Tibial nerve (tissue), 4 donors: Measurements from ENCODE around the gene CCDC91. TPM values are rescaled to one million over a fixed set of nuclear protein-coding genes. Genes with fewer than 3 reads are reported as not detected.

Experiments used
- DNase-seq, 2 donors: peaks; one replicate each; pipeline ENCODE4 v3.0.0-alpha.2; 2019; ENCODE audit warnings: low spot score in 2 of 2
- H3K27ac ChIP-seq, 4 donors: fragments of 200-600 bp; sonication (generic) in 3 of 4; one replicate each; pipeline ENCODE4 v1.5.1; 2017 to 2019; ENCODE audit warnings: mild to moderate bottlenecking in 1 of 4
- H3K27me3 ChIP-seq, 2 donors: fragments of 200-600 bp; sonication (generic) in 1 of 2; one replicate each; pipeline versions ENCODE4 v1.5.1 to v1.6.0; 2017 to 2019
- H3K36me3 ChIP-seq, 3 donors: fragments of 200-600 bp; sonication (generic); one replicate each; pipeline ENCODE4 v1.5.1; 2018 to 2019
- H3K4me1 ChIP-seq, 4 donors: fragments of 200-600 bp; sonication (generic) in 3 of 4; one replicate each; pipeline ENCODE4 v1.5.1; 2017 to 2019
- H3K4me3 ChIP-seq, 4 donors: fragments of 200-600 bp; sonication (generic) in 3 of 4; one replicate each; pipeline ENCODE4 v1.5.1; 2017 to 2019; ENCODE audit warnings: mild to moderate bottlenecking in 1 of 4, moderate library complexity in 1 of 4
- H3K9me3 ChIP-seq, 4 donors: fragments of 200-600 bp; sonication (generic) in 3 of 4; one replicate each; pipeline ENCODE4 v1.5.1; 2017 to 2019
- CTCF ChIP-seq, 5 experiments: fragments of 200-600 bp in 3 of 5; fragments of 450-650 bp in 2 of 5; sonication (generic) in 3 of 5; IDR thresholded peaks; one replicate each; pipeline ENCODE4 v1.5.1; 2016 to 2019; ENCODE audit warnings: antibody characterized with exemption in 5 of 5, mild to moderate bottlenecking in 3 of 5, moderate library complexity in 2 of 5
- EP300 ChIP-seq, 2 donors: sonication (generic); formaldehyde crosslinking; IDR thresholded peaks; one replicate each; pipeline ENCODE4 v1.6.1; 2017; ENCODE audit warnings: antibody characterized with exemption in 2 of 2, mild to moderate bottlenecking in 1 of 2
- POLR2A ChIP-seq, 2 donors: fragments of 450-650 bp; IDR thresholded peaks; one replicate each; pipeline ENCODE4 v1.6.1; 2017; ENCODE audit warnings: antibody characterized with exemption in 2 of 2, mild to moderate bottlenecking in 2 of 2, moderate library complexity in 2 of 2
- WGBS, 2 donors: methylation state at CpG; one replicate each; pipeline ENCODE4 v1.1.5; 2018; 5-methylcytosine and 5-hydroxymethylcytosine counted together
- total RNA-seq, 4 donors: library from RNA; depleted of rRNA; stranded (reverse); fragments of >200 nt; gene quantifications; one replicate each; pipeline ENCODE4 v1.1.0, GENCODE V29; 2016

The CCDC91 gene
- total RNA-seq, 4 donors from 2014 or later: 39.0 to 76.5 (median 44.0) TPM

- no peak for TF ChIP-seq EP300 (IDR thresholded peaks at IDR 0.05)
- TF ChIP-seq POLR2A (IDR thresholded peaks at IDR 0.05): no peak
- no peak for TF ChIP-seq CTCF (IDR thresholded peaks at IDR 0.05)
- no peak overlapping the region for H3K4me3 ChIP-seq
- H3K27me3 ChIP-seq: no peaks in the 10 kb centered on the region
- 97 to 98% methylated on average over 1 of the region's 1 CpG for WGBS, 2 donors
- H3K4me1 ChIP-seq: no peaks in the 10 kb centered on the region
- no peak for DNase-seq
- H3K27ac ChIP-seq: no peak overlapping the region
- H3K36me3 ChIP-seq: peaks cover 0 to 35% (median 0%) of the 10 kb centered on the region in 3 donors
- peaks cover 0 to 28% (median 13%) of the 10 kb centered on the region in 4 donors for H3K9me3 ChIP-seq
Measured at GRCh38 chr12:28269851-28270250, 79.6 kb downstream of the CCDC91 start.

DNA sequence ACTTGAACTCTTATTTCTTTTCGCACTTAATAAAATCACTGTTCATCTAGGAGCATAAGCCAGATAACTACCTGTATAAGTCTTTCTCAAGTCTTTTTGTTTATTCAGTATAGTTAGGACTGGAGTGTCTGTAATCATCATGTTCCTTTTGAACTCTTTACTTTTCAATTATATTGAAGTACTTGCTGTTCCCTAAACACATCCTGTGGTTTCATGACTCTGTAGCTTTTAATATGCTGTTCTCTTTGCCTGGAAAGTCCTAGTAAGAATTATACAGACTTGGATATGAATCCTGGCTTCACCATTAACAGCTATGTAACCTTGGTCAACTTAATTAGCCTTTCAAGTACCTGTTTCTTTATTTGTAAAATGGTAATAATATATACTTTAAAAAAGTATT, 88.2 kb downstream of the CCDC91 start:
- Histone ChIP-seq H3K27me3 (no peaks in the 10 kb centered on the region), H3K36me3 (peaks cover 0 to 13% (median 0%) of the 10 kb centered on the region in 3 donors), H3K27ac (no peak overlapping the region), H3K4me3 (no peak overlapping the region), H3K4me1 (no peaks in the 10 kb centered on the region), H3K9me3 (peaks cover 0 to 15% (median 3%) of the 10 kb centered on the region in 4 donors)
- TF ChIP-seq EP300 (IDR thresholded peaks at IDR 0.05) (no peak), POLR2A (IDR thresholded peaks at IDR 0.05) (no peak), CTCF (IDR thresholded peaks at IDR 0.05) (no peak)
- 98 to 100% methylated on average over 1 of the region's 1 CpG for WGBS, 2 donors
- DNase-seq: no peak

DNA sequence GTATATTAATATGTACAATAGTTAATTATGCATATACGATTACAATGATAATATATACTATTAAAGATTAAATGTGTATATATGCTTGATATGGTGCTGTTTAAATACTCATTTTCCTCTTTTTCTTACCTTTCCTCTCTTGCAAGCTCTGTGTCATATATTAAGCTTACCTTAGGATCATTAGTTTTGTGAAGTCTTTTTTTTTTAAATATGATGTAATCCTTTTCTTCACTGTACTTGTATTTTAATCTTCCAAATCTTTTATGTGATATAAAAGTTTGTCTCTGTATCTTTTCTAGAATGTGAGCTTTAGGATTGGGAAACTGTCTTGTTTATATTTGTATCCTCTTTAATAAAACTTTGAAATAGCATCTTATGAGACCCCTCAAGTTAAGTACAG, 88.7 kb downstream of the CCDC91 start:
- Histone ChIP-seq H3K4me1 (no peaks in the 10 kb centered on the region), H3K36me3 (peaks cover 0 to 13% (median 0%) of the 10 kb centered on the region in 3 donors), H3K27ac (no peak overlapping the region), H3K9me3 (peaks cover 0 to 18% (median 3%) of the 10 kb centered on the region in 4 donors), H3K27me3 (no peaks in the 10 kb centered on the region), H3K4me3 (no peak overlapping the region)
- DNase-seq: no peak
- 95 to 98% methylated on average over 1 of the region's 1 CpG for WGBS, 2 donors
- no peak for TF ChIP-seq POLR2A (IDR thresholded peaks at IDR 0.05)
- TF ChIP-seq EP300 (IDR thresholded peaks at IDR 0.05): no peak
- no peak for TF ChIP-seq CTCF (IDR thresholded peaks at IDR 0.05)

DNA sequence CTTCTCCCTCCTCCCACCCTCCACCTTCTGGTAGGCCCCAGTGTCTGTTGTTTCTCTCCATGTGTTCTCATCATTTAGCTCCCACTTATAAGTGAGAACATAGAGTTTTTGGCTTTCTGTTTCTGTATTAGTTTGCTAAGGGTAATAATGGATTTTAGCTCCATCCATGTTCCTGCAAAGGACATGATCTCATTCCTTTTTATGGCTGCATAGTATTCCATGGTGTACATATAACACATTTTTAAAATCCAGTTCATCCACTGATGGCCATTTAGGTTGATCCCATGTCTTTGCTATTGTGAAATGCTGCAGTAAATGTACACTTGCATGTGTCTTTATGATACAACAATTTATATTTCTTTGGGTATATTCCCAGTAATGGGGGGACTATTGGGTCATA, 96.1 kb downstream of the CCDC91 start:
- no peak for TF ChIP-seq EP300 (IDR thresholded peaks at IDR 0.05)
- no peak for TF ChIP-seq CTCF (IDR thresholded peaks at IDR 0.05)
- TF ChIP-seq POLR2A (IDR thresholded peaks at IDR 0.05): no peak
- Histone ChIP-seq H3K27ac (no peak overlapping the region), H3K4me3 (no peak overlapping the region), H3K4me1 (no peaks in the 10 kb centered on the region), H3K9me3 (peaks cover 0 to 50% (median 16%) of the 10 kb centered on the region in 4 donors), H3K27me3 (no peaks in the 10 kb centered on the region), H3K36me3 (peaks cover 0 to 22% (median 0%) of the 10 kb centered on the region in 3 donors)
- DNase-seq: no peak

DNA sequence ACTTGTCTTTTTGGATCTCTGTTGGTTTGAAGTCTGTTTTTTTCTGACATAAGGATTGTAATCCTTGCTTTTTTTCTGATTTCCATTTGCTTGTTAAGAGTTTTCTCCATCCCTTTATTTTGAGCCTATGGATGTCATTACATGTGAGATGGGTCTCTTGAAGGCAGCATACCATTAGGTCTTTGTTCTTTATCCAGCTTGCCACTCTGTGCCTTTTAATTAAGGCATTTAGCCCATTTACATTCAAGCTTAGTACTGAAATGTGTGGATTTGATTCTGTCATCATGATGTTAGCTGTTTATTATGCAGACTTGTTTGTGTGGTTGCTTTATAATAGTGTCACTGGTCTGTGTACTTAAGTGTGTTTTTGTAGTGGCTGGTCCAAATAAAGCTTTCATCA, 100.0 kb downstream of the CCDC91 start:
- Histone ChIP-seq H3K4me1 (no peaks in the 10 kb centered on the region), H3K9me3 (peaks cover 0 to 34% (median 14%) of the 10 kb centered on the region in 4 donors), H3K36me3 (peaks cover 0 to 27% (median 0%) of the 10 kb centered on the region in 3 donors), H3K27me3 (no peaks in the 10 kb centered on the region), H3K27ac (no peak overlapping the region), H3K4me3 (no peak overlapping the region)
- DNase-seq: no peak
- TF ChIP-seq CTCF (IDR thresholded peaks at IDR 0.05): no peak
- TF ChIP-seq POLR2A (IDR thresholded peaks at IDR 0.05): no peak
- no peak for TF ChIP-seq EP300 (IDR thresholded peaks at IDR 0.05)
